Adrenal gland (tissue), 5 donors: ENCODE data around the gene ELL.

Experiments
- POLR2A ChIP-seq, 2 donors: fragments of 450-650 bp; IDR thresholded peaks; one replicate each; pipeline ENCODE4 v1.6.1; 2017; ENCODE audit warnings: antibody characterized with exemption in 2 of 2, mild to moderate bottlenecking in 2 of 2, moderate library complexity in 1 of 2
- TF ChIP-seq, protein P1 (sequence below), 6 experiments: fragments of 450-650 bp in 4 of 6; fragments of 200-600 bp in 2 of 6; sonication (generic) in 1 of 6; IDR thresholded peaks; 1 replicate in 5 of 6; 2 replicates in 1 of 6; pipeline versions ENCODE4 v1.5.1 to v1.8.0; 2016 to 2021; ENCODE audit warnings: antibody characterized with exemption in 6 of 6, mild to moderate bottlenecking in 2 of 6, moderate library complexity in 1 of 6
- donor health status: DM: no; HTN: no; CAD: no.

DNA sequence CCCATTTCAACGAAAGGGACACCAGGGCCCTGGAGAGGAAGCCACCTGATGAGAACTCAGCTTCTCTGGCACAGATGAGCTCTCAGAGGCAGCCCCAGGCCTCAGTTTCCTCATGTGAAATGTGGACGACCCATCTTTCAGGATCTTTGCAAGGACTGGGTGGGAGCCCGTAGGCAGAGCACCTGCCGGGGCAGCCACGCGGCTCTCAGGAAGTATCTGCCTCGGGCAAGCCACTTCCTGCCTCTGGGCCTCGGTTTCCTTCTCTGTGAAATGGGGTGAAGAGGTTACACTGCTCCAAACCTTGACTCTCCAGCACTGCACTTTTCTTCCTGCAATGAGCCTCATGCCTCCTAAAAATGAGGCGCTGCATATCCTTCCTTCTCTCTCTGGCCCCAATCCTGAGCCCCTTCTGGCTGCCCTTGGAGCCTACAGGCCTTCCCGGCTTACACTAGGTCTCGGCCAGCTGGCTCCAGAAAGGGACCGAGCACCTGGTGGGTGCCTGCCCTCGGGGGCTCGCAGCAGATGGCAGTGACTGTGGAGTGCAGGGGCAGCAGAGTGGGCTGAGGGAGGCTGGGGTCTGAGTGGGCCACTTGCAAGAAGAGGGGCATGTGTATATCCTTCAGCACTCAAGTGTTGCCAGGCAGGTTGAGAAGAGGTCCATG is 99.2 kb downstream of the ELL start:
- no peak for TF ChIP-seq POLR2A (IDR thresholded peaks at IDR 0.05)
- TF ChIP-seq, protein P1, sequence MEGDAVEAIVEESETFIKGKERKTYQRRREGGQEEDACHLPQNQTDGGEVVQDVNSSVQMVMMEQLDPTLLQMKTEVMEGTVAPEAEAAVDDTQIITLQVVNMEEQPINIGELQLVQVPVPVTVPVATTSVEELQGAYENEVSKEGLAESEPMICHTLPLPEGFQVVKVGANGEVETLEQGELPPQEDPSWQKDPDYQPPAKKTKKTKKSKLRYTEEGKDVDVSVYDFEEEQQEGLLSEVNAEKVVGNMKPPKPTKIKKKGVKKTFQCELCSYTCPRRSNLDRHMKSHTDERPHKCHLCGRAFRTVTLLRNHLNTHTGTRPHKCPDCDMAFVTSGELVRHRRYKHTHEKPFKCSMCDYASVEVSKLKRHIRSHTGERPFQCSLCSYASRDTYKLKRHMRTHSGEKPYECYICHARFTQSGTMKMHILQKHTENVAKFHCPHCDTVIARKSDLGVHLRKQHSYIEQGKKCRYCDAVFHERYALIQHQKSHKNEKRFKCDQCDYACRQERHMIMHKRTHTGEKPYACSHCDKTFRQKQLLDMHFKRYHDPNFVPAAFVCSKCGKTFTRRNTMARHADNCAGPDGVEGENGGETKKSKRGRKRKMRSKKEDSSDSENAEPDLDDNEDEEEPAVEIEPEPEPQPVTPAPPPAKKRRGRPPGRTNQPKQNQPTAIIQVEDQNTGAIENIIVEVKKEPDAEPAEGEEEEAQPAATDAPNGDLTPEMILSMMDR (IDR thresholded peaks at IDR 0.05), result no peak
